ENCODE results near the gene TMEM144.
"Not testable (repeated sequence)": the region's sequence is repeated elsewhere in the genome, so short reads cannot be mapped to it uniquely, and the experiment has no call there.

TMEM144 gene

DNA sequence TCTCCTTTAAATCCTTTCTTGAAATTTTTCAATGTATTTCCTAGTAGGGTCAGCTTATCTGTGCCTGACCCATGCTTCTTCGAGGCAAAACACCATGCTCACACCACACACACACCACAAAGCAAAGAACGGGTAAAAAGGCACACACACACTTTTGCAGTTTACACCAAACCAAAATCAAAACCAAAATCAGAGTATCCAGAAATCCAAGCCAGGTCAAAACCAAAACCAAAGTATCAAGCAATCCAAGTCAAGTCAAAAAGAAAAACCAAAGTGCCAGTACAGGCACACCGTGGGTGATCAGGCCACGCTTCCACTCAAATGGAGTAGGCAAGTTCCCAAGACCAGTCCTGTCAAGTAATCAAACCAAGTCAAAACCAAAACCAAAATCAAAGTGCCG lies 17.6 kb downstream of the TMEM144 start:
- H3K27me3 ChIP-seq (ENCODE audit: control insufficient read depth in 5 of 5, insufficient read depth in 4 of 5, low read length in 5 of 5); H3K9me3 ChIP-seq (ENCODE audit: control insufficient read depth in 5 of 5, low read length in 5 of 5); H3K4me3 ChIP-seq (ENCODE audit: low read depth in 1 of 5, low read length in 5 of 5); H3K4me1 ChIP-seq (ENCODE audit: control insufficient read depth in 5 of 5, insufficient read depth in 5 of 5, low read length in 5 of 5); H3K27ac ChIP-seq (ENCODE audit: low read depth, low read length); H3K9ac ChIP-seq (ENCODE audit: low read length in 5 of 5): not testable (repeated sequence)
- peaks cover 0 to 28% (median 4%) of the 10 kb centered on the region in 5 donors for H3K36me3 ChIP-seq (ENCODE audit: control insufficient read depth in 5 of 5, insufficient read depth in 5 of 5, low read length in 5 of 5)

DNA sequence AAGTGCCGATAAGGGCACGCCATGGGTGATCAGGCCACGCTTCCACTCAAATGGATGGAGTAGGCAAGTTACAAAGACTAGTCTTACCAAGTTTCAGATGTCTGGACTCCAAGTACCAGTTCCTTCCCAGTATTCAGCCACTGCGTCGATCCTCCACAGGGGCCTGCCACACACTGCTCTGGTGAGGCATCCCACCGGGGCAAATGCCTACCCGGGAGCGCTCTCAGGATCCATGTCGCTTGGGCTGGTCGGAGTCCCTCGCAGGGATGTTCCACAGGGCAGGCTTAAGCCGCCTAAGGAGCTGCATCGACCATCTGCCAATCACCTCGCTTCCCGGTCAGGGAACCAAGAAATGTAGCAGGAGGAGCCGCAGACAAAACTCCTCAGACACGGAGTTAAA lies 18.1 kb downstream of the TMEM144 start:
- not testable (repeated sequence) for H3K4me3 ChIP-seq (ENCODE audit: low read depth in 1 of 5, low read length in 5 of 5)

DNA sequence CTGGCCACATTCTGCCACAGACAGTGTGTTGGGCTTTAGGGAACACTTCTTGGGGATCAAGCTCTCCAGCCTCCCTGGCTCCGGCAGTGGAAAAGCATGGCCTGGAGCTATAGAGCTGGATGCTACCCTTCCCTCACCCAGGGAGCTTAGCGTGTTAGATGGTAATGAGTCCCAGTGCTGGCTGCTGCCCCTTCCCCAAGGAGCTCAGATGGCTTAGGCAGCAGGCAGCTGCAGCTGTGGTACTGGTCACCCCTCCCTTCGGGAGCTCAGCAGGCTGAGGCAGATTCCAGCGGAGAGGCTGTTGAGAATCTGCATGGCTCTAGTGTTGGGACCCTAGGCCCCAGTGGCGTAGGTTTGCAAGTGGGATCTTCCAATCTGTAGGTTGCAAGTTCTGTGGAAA lies 19.5 kb downstream of the TMEM144 start:
- Histone ChIP-seq H3K27me3 (ENCODE audit: control insufficient read depth in 5 of 5, insufficient read depth in 4 of 5, low read length in 5 of 5) (no peaks in the 10 kb centered on the region), H3K9me3 (ENCODE audit: control insufficient read depth in 5 of 5, low read length in 5 of 5) (no peaks in the 10 kb centered on the region), H3K27ac (ENCODE audit: low read depth, low read length) (no peak overlapping the region), H3K36me3 (ENCODE audit: control insufficient read depth in 5 of 5, insufficient read depth in 5 of 5, low read length in 5 of 5) (peaks cover 2 to 25% (median 5%) of the 10 kb centered on the region in 5 donors), H3K4me1 (ENCODE audit: control insufficient read depth in 5 of 5, insufficient read depth in 5 of 5, low read length in 5 of 5) (no peaks in the 10 kb centered on the region), H3K9ac (ENCODE audit: low read length in 5 of 5) (no peak overlapping the region), H3K4me3 (ENCODE audit: low read depth in 1 of 5, low read length in 5 of 5) (no peak overlapping the region)

More for the DNA sequence above, 18.1 kb downstream of the TMEM144 start:
- H3K4me1 ChIP-seq (ENCODE audit: control insufficient read depth in 5 of 5, insufficient read depth in 5 of 5, low read length in 5 of 5); H3K9me3 ChIP-seq (ENCODE audit: control insufficient read depth in 5 of 5, low read length in 5 of 5); H3K27me3 ChIP-seq (ENCODE audit: control insufficient read depth in 5 of 5, insufficient read depth in 4 of 5, low read length in 5 of 5); H3K9ac ChIP-seq (ENCODE audit: low read length in 5 of 5); H3K27ac ChIP-seq (ENCODE audit: low read depth, low read length): not testable (repeated sequence)
- peaks cover under 1 to 23% (median 3%) of the 10 kb centered on the region in 5 donors for H3K36me3 ChIP-seq (ENCODE audit: control insufficient read depth in 5 of 5, insufficient read depth in 5 of 5, low read length in 5 of 5)

DNA sequence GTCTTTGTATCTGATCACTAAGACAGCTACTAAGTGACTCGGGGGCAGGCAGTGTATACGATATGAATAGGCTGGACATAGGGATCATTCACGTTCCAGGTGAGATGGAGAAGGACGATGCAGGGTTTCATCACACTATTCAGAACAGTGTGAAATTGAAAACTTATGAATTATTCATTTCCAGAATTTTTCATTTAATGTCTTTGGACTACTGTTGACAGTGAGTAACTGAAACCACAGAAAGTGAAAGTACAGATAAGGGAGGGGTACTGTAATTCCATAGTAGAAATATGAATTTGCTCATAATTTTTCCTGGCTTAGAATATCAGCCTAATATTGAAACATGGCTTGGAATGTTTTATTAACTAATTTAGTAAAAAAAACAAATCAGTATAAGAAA lies 24.4 kb downstream of the TMEM144 start:
- no peaks in the 10 kb centered on the region for H3K9me3 ChIP-seq (ENCODE audit: control insufficient read depth in 5 of 5, low read length in 5 of 5)
- no peak overlapping the region for H3K9ac ChIP-seq (ENCODE audit: low read length in 5 of 5)
- H3K4me1 ChIP-seq (ENCODE audit: control insufficient read depth in 5 of 5, insufficient read depth in 5 of 5, low read length in 5 of 5), result peaks cover 0 to 11% (median 0%) of the 10 kb centered on the region in 5 donors
- no peaks in the 10 kb centered on the region for H3K27me3 ChIP-seq (ENCODE audit: control insufficient read depth in 5 of 5, insufficient read depth in 4 of 5, low read length in 5 of 5)
- H3K27ac ChIP-seq (ENCODE audit: low read depth, low read length), result no peak overlapping the region
- H3K36me3 ChIP-seq (ENCODE audit: control insufficient read depth in 5 of 5, insufficient read depth in 5 of 5, low read length in 5 of 5), result peaks cover 0 to 23% (median 7%) of the 10 kb centered on the region in 5 donors
- H3K4me3 ChIP-seq (ENCODE audit: low read depth in 1 of 5, low read length in 5 of 5), result no peak overlapping the region

DNA sequence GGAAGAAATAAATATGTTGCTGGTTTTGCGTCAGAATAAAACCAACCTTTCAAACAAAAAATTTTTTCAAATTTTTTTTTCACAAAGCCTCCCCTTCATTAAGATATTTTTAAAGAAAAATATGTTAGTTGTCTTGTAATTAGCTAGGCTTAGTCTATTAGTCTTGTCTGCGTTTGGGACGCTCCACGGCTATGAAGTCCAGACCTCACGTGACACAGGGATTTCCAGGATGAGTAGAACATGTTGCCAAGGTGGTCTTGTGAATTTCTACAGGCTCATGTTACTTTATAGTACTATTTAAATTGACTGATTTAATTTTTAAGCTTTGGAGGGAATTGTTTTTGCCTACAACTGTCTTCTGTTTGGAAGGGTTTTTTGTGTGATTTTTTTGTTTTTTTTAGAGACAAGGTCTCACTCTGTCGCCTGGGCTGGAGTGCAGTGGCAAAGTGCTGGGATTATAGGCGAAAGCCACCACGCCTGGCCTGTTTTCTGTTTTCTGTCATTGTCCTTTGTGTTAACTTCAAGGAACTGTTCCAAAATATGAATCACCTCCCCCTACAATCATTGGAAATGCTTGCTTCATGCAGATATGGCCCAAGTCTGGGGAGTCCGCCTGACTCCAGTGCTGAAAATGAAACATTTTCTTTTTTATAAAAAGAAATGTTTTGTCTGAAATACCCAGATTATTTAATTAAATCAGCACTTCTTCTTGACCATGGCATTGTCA lies 26.2 kb downstream of the TMEM144 start:
- no peak overlapping the region for H3K4me3 ChIP-seq (ENCODE audit: low read depth in 1 of 5, low read length in 5 of 5)
- no peaks in the 10 kb centered on the region for H3K27me3 ChIP-seq (ENCODE audit: control insufficient read depth in 5 of 5, insufficient read depth in 4 of 5, low read length in 5 of 5)
- H3K9ac ChIP-seq (ENCODE audit: low read length in 5 of 5), result no peak overlapping the region
- H3K4me1 ChIP-seq (ENCODE audit: control insufficient read depth in 5 of 5, insufficient read depth in 5 of 5, low read length in 5 of 5), result peaks cover 0 to 11% (median 0%) of the 10 kb centered on the region in 5 donors
- H3K27ac ChIP-seq (ENCODE audit: low read depth, low read length), result no peak overlapping the region
- no peaks in the 10 kb centered on the region for H3K9me3 ChIP-seq (ENCODE audit: control insufficient read depth in 5 of 5, low read length in 5 of 5)
- H3K36me3 ChIP-seq (ENCODE audit: control insufficient read depth in 5 of 5, insufficient read depth in 5 of 5, low read length in 5 of 5), result peaks cover 0 to 28% (median 14%) of the 10 kb centered on the region in 5 donors

DNA sequence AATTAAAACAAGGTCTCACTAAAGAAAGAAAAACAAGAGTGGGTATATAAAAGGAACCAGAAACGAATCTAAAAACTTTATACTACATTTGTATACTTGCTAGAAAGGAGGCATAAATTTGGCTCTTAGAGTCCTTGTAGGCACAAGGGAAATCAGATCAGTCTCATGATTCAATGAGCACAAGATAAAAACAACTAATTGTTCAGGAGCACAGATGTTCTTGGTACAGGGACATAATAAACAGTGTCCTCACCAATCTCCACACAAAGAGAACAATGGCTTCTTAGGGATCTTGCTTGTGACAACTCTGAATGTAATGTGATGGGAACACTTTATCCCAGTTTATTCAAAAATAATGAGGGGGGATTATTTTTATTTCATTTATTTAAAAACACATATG lies 28.3 kb downstream of the TMEM144 start:
- no peak overlapping the region for H3K4me3 ChIP-seq (ENCODE audit: low read depth in 1 of 5, low read length in 5 of 5)
- peaks cover 0 to 11% (median 0%) of the 10 kb centered on the region in 5 donors for H3K4me1 ChIP-seq (ENCODE audit: control insufficient read depth in 5 of 5, insufficient read depth in 5 of 5, low read length in 5 of 5)
- H3K9me3 ChIP-seq (ENCODE audit: control insufficient read depth in 5 of 5, low read length in 5 of 5), result no peaks in the 10 kb centered on the region
- H3K36me3 ChIP-seq (ENCODE audit: control insufficient read depth in 5 of 5, insufficient read depth in 5 of 5, low read length in 5 of 5), result peaks cover 3 to 28% (median 14%) of the 10 kb centered on the region in 5 donors
- H3K9ac ChIP-seq (ENCODE audit: low read length in 5 of 5), result no peak overlapping the region
- no peak overlapping the region for H3K27ac ChIP-seq (ENCODE audit: low read depth, low read length)
- H3K27me3 ChIP-seq (ENCODE audit: control insufficient read depth in 5 of 5, insufficient read depth in 4 of 5, low read length in 5 of 5), result no peaks in the 10 kb centered on the region

DNA sequence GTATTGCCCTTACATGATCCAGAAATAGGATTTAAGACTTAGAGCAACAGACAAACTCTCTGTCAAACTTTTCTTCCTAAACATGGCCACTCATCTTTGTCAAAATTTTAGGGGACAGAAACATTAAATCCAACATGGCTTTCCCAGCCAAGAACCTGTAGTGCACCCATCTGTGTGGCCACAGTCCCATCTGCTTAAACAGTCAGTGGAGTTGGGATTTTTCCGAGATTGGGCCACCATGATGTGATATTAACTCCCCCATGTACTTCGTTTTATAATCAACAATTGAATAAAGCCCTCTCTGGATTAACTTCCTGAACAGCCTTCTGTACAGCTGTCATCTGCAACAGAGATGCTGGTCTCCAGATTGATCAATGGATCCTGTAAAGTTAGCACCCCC lies 28.9 kb downstream of the TMEM144 start:
- H3K9me3 ChIP-seq (ENCODE audit: control insufficient read depth in 5 of 5, low read length in 5 of 5), result no peaks in the 10 kb centered on the region
- peaks cover 0 to 11% (median 0%) of the 10 kb centered on the region in 5 donors for H3K4me1 ChIP-seq (ENCODE audit: control insufficient read depth in 5 of 5, insufficient read depth in 5 of 5, low read length in 5 of 5)
- H3K36me3 ChIP-seq (ENCODE audit: control insufficient read depth in 5 of 5, insufficient read depth in 5 of 5, low read length in 5 of 5), result peaks cover 3 to 28% (median 12%) of the 10 kb centered on the region in 5 donors
- no peak overlapping the region for H3K27ac ChIP-seq (ENCODE audit: low read depth, low read length)
- H3K4me3 ChIP-seq (ENCODE audit: low read depth in 1 of 5, low read length in 5 of 5), result no peak overlapping the region
- H3K9ac ChIP-seq (ENCODE audit: low read length in 5 of 5), result no peak overlapping the region
- H3K27me3 ChIP-seq (ENCODE audit: control insufficient read depth in 5 of 5, insufficient read depth in 4 of 5, low read length in 5 of 5), result no peaks in the 10 kb centered on the region

DNA sequence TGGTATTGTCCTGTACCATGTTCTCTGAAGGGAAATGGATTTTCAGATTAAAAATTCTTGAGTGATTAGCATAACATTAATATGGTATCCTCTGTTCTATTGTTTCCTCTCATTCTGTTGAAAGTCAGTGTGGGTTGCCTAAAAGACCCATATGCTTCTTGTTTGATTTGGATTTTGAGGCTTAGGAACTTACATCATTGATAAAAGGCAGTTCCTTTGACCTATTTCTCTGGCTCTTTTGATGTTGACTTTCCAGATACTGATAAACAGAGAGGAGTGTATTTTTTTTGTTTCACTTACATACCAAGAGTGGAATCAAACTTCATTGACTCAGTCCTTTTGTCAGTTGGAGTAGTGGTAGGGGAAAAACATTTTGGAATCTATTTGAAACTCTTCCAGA lies 32.8 kb downstream of the TMEM144 start:
- Histone ChIP-seq H3K4me1 (ENCODE audit: control insufficient read depth in 5 of 5, insufficient read depth in 5 of 5, low read length in 5 of 5) (peaks cover 0 to 3% (median 0%) of the 10 kb centered on the region in 5 donors), H3K27ac (ENCODE audit: low read depth, low read length) (no peak overlapping the region), H3K4me3 (ENCODE audit: low read depth in 1 of 5, low read length in 5 of 5) (no peak overlapping the region), H3K36me3 (ENCODE audit: control insufficient read depth in 5 of 5, insufficient read depth in 5 of 5, low read length in 5 of 5) (peaks cover 8 to 30% (median 19%) of the 10 kb centered on the region in 5 donors), H3K9me3 (ENCODE audit: control insufficient read depth in 5 of 5, low read length in 5 of 5) (no peaks in the 10 kb centered on the region), H3K9ac (ENCODE audit: low read length in 5 of 5) (no peak overlapping the region), H3K27me3 (ENCODE audit: control insufficient read depth in 5 of 5, insufficient read depth in 4 of 5, low read length in 5 of 5) (no peaks in the 10 kb centered on the region)

DNA sequence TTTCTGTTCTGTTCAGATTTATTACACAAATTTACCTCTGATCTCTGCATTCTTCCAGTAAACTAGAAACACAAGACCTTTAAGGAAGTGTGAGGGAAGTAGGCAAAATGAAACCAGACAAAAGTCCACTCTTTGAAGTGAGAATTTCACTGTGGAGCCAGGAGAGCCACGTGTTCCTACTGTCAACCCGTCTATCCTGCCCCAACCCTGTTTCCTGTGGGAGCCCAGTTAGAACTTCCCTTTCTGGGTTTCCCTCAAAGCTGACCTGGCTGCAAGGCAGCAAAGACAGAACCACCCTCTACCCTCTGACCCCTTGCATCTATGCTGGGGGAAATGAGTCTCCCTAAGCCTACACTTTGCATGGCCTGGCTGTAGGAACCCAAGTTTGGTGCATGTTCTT lies 40.0 kb downstream of the TMEM144 start:
- no peak overlapping the region for H3K27ac ChIP-seq (ENCODE audit: low read depth, low read length)

DNA sequence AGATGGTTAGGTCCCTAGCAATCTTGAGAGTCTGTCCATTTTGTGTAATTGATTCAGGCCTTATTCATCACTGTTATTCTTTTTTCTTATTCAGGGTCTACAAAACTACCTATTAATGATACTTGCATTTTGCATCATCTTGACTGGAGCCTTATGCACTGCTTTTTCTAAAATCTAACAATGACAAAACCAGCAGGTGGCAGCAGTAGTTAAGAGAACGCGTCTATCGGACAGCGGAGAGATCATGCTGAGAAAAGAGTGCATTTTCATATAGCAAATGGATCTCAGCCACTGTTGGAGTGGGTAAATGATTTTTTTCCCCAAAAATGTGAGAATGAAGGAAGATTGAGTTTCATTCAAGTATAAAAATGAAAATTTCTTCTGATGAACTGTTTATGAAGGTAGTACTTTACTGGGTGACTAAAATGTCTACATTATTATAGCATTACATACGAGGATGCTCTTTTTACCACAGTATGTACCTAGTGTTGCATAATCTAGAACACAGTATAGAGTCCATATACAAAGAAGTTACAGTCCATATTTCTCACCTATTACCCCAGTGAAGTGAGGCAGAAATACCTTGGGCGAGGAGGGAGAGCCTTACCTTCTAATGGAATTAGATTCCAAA lies 43.2 kb downstream of the TMEM144 start:
- H3K9me3 ChIP-seq (ENCODE audit: control insufficient read depth in 5 of 5, low read length in 5 of 5), result no peaks in the 10 kb centered on the region
- H3K4me3 ChIP-seq (ENCODE audit: low read depth in 1 of 5, low read length in 5 of 5), result no peak overlapping the region
- H3K27ac ChIP-seq (ENCODE audit: low read depth, low read length), result no peak overlapping the region
- H3K9ac ChIP-seq (ENCODE audit: low read length in 5 of 5), result peak overlapping the region in 1 of 5 donors; percentile 56
- no peaks in the 10 kb centered on the region for H3K27me3 ChIP-seq (ENCODE audit: control insufficient read depth in 5 of 5, insufficient read depth in 4 of 5, low read length in 5 of 5)
- no peaks in the 10 kb centered on the region for H3K36me3 ChIP-seq (ENCODE audit: control insufficient read depth in 5 of 5, insufficient read depth in 5 of 5, low read length in 5 of 5)
- H3K4me1 ChIP-seq (ENCODE audit: control insufficient read depth in 5 of 5, insufficient read depth in 5 of 5, low read length in 5 of 5), result peaks cover 0 to 10% (median 7%) of the 10 kb centered on the region in 5 donors

More for the DNA sequence above, 40.0 kb downstream of the TMEM144 start:
- Histone ChIP-seq H3K27me3 (ENCODE audit: control insufficient read depth in 5 of 5, insufficient read depth in 4 of 5, low read length in 5 of 5) (no peaks in the 10 kb centered on the region), H3K36me3 (ENCODE audit: control insufficient read depth in 5 of 5, insufficient read depth in 5 of 5, low read length in 5 of 5) (peaks cover 0 to 6% (median 3%) of the 10 kb centered on the region in 5 donors), H3K4me1 (ENCODE audit: control insufficient read depth in 5 of 5, insufficient read depth in 5 of 5, low read length in 5 of 5) (peaks cover 0 to 9% (median 6%) of the 10 kb centered on the region in 5 donors), H3K9me3 (ENCODE audit: control insufficient read depth in 5 of 5, low read length in 5 of 5) (no peaks in the 10 kb centered on the region), H3K9ac (ENCODE audit: low read length in 5 of 5) (no peak overlapping the region), H3K4me3 (ENCODE audit: low read depth in 1 of 5, low read length in 5 of 5) (no peak overlapping the region)

Measured in subcutaneous abdominal adipose tissue (tissue), 5 donors.